Measurements from ENCODE around the gene SEC63. TPM values are rescaled to one million over a fixed set of nuclear protein-coding genes. Genes with fewer than 3 reads are reported as not detected.

Gene SEC63
- 10 to 100 TPM; 24.6 to 50.3 (median 28.5) TPM for total RNA-seq

GRCh38 chr6:107957909-107958688 is at the start of gene SEC63:
Gene SEC63, minus strand, starts transcription at chr6:107958208. Its CDS starts 199 bp downstream, at chr6:107958009.
- WGBS, 2 donors (ENCODE audit: low coverage in 1 of 2) = 1% methylated on average over 61 of the region's 69 CpGs; no CpG with 5 or more reads in 1 of the 2 donors
- DNase-seq = peak; percentile 98
- no peaks in the 10 kb centered on the region for H3K27me3 ChIP-seq
- H3K4me3 ChIP-seq = peak within 1 kb of the TSS; percentile 60 to 91 (median 84)
- H3K4me1 ChIP-seq = peaks cover 8 to 35% (median 18%) of the 10 kb centered on the region in 4 donors
- intact Hi-C loops (cut with DNase I; ENCODE audit: low total_unique reads) = no loop called here
- in situ Hi-C loops (cut with MboI; ENCODE audit: low pct_ligation_motif_present in 1 of 4, low pct_unique_long_range_greater_than_20kb in 1 of 4, low sequenced_read_pairs in 3 of 4) = loop anchor here in 1 of 4 donors (25.0 kb wide), 1 partner anchor 1129 kb away; the partner anchor contains the start of genes CEP57L1 and SESN1
- no peaks in the 10 kb centered on the region for H3K36me3 ChIP-seq
- TF ChIP-seq POLR2AphosphoS5 (IDR thresholded peaks at IDR 0.05) = peak; percentile 91 to 94 (median 93)
- peak in 2 of 5 experiments; percentile 0 to 11 for TF ChIP-seq CTCF (IDR thresholded peaks at IDR 0.05)
- peak; percentile 96 for TF ChIP-seq POLR2A (IDR thresholded peaks at IDR 0.05)
- TF ChIP-seq EP300 (IDR thresholded peaks at IDR 0.05; ENCODE audit: low read depth) = no peak
- H3K27ac ChIP-seq = peak within 1 kb of the TSS; percentile 93 to 96 (median 94)
- H3K9me3 ChIP-seq = no peaks in the 10 kb centered on the region

GRCh38 chr6:108005961-108006360 is 48.0 kb upstream of the SEC63 start:
- no peak for DNase-seq
- WGBS, 2 donors (ENCODE audit: low coverage in 1 of 2) = 87 to 89% methylated on average over 3 of the region's 3 CpGs
- H3K27ac ChIP-seq = no peak overlapping the region
- intact Hi-C loops (cut with DNase I; ENCODE audit: low total_unique reads) = no loop called here
- no peaks in the 10 kb centered on the region for H3K27me3 ChIP-seq
- no peak overlapping the region for H3K4me3 ChIP-seq
- in situ Hi-C loops (cut with MboI; ENCODE audit: low pct_ligation_motif_present in 1 of 4, low pct_unique_long_range_greater_than_20kb in 1 of 4, low sequenced_read_pairs in 3 of 4) = no loop called here
- peaks cover 11 to 12% of the 10 kb centered on the region in 2 donors for H3K9me3 ChIP-seq
- peaks cover 0 to 19% (median 15%) of the 10 kb centered on the region in 4 donors for H3K4me1 ChIP-seq
- TF ChIP-seq EP300 (IDR thresholded peaks at IDR 0.05; ENCODE audit: low read depth) (no peak), CTCF (IDR thresholded peaks at IDR 0.05) (no peak), POLR2A (IDR thresholded peaks at IDR 0.05) (no peak), POLR2AphosphoS5 (IDR thresholded peaks at IDR 0.05) (no peak)
- no peaks in the 10 kb centered on the region for H3K36me3 ChIP-seq

- no peaks in the 10 kb centered on the region for H3K27me3 ChIP-seq
- H3K27ac ChIP-seq = no peak overlapping the region
- 80 to 96% methylated on average over 1 to 15 of the region's 15 CpGs for WGBS, 2 donors (ENCODE audit: low coverage in 1 of 2)
- peaks cover 11 to 12% of the 10 kb centered on the region in 2 donors for H3K9me3 ChIP-seq
- intact Hi-C loops (cut with DNase I; ENCODE audit: low total_unique reads) (no loop called here), in situ Hi-C loops (cut with MboI; ENCODE audit: low pct_ligation_motif_present in 1 of 4, low pct_unique_long_range_greater_than_20kb in 1 of 4, low sequenced_read_pairs in 3 of 4) (no loop called here)
- H3K36me3 ChIP-seq = no peaks in the 10 kb centered on the region
- H3K4me1 ChIP-seq = peaks cover 0 to 19% (median 15%) of the 10 kb centered on the region in 4 donors
- H3K4me3 ChIP-seq = no peak overlapping the region
- no peak for TF ChIP-seq CTCF (IDR thresholded peaks at IDR 0.05)
- no peak for TF ChIP-seq POLR2AphosphoS5 (IDR thresholded peaks at IDR 0.05)
- TF ChIP-seq EP300 (IDR thresholded peaks at IDR 0.05; ENCODE audit: low read depth) = no peak
- no peak for DNase-seq
Observed at GRCh38 chr6:108004861-108005260, 46.9 kb upstream of the SEC63 start.

GRCh38 chr6:108002365-108003221 is 44.6 kb upstream of the SEC63 start:
- peak overlapping the region; percentile 78 to 89 (median 86) for H3K27ac ChIP-seq
- TF ChIP-seq EP300 (IDR thresholded peaks at IDR 0.05; ENCODE audit: low read depth) = no peak
- peak; percentile 57 for TF ChIP-seq POLR2A (IDR thresholded peaks at IDR 0.05)
- peak in 2 of 3 donors; percentile 56 to 73 for TF ChIP-seq POLR2AphosphoS5 (IDR thresholded peaks at IDR 0.05)
- H3K36me3 ChIP-seq = no peaks in the 10 kb centered on the region
- in situ Hi-C loops (cut with MboI; ENCODE audit: low pct_ligation_motif_present in 1 of 4, low pct_unique_long_range_greater_than_20kb in 1 of 4, low sequenced_read_pairs in 3 of 4) = no loop called here
- H3K4me1 ChIP-seq = peaks cover 0 to 19% (median 15%) of the 10 kb centered on the region in 4 donors
- H3K4me3 ChIP-seq = peak overlapping the region in 1 of 4 donors; percentile 29
- no peaks in the 10 kb centered on the region for H3K9me3 ChIP-seq
- peak; percentile 67 for DNase-seq
- H3K27me3 ChIP-seq = no peaks in the 10 kb centered on the region
- intact Hi-C loops (cut with DNase I; ENCODE audit: low total_unique reads) = no loop called here
- 30 to 46% methylated on average over 5 to 9 of the region's 9 CpGs for WGBS, 2 donors (ENCODE audit: low coverage in 1 of 2)
